ENCODE data around the gene CDR2. TPM values are rescaled to one million over a fixed set of nuclear protein-coding genes. Genes with fewer than 3 reads are reported as not detected.

CDR2 gene
- total and polyA plus RNA-seq, 2 of the 13 experiments (the other 11 are each of a cell fraction or from before 2014, with no cell fraction given), result 59.0 to 78.9 TPM

DNA sequence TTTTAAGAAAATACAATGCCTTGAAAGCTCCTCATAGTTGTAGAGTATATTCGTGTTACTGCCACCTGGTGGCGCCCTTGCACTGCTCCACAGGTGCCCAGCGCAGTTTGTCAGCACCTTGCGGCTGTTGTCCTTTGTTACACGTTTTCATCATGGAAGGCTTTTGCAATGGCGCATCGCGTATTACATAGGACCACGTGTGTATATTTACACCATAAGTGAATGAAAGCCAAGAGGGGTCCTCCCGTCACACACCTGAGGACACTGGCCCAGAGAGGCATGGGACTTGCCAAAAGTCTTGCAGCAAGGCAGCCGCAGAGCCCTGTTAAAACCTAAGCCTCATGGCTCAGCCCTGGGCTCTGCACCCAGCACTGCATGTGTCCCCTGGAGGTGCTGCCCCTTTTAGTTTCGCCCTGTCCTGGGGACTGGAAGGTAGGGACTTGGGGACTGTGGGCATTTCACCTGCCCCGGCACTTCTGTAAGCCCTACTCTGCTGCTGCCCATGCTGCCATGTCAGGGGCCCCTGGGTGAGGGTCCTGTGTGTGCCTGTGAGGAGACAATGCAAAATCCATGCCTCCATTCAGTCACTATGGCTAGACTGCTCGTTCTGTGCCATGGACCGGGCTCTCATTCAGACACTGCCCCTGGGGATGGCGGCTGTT lies 52.9 kb downstream of the CDR2 start (continued):
- TF ChIP-seq, protein P1, sequence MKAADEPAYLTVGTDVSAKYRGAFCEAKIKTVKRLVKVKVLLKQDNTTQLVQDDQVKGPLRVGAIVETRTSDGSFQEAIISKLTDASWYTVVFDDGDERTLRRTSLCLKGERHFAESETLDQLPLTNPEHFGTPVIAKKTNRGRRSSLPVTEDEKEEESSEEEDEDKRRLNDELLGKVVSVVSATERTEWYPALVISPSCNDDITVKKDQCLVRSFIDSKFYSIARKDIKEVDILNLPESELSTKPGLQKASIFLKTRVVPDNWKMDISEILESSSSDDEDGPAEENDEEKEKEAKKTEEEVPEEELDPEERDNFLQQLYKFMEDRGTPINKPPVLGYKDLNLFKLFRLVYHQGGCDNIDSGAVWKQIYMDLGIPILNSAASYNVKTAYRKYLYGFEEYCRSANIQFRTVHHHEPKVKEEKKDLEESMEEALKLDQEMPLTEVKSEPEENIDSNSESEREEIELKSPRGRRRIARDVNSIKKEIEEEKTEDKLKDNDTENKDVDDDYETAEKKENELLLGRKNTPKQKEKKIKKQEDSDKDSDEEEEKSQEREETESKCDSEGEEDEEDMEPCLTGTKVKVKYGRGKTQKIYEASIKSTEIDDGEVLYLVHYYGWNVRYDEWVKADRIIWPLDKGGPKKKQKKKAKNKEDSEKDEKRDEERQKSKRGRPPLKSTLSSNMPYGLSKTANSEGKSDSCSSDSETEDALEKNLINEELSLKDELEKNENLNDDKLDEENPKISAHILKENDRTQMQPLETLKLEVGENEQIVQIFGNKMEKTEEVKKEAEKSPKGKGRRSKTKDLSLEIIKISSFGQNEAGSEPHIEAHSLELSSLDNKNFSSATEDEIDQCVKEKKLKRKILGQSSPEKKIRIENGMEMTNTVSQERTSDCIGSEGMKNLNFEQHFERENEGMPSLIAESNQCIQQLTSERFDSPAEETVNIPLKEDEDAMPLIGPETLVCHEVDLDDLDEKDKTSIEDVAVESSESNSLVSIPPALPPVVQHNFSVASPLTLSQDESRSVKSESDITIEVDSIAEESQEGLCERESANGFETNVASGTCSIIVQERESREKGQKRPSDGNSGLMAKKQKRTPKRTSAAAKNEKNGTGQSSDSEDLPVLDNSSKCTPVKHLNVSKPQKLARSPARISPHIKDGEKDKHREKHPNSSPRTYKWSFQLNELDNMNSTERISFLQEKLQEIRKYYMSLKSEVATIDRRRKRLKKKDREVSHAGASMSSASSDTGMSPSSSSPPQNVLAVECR (CRISPR knock-in tag; IDR thresholded peaks at IDR 0.05; ENCODE audit: borderline replicate concordance), result 0 out of 2 replicates have a peak, but pooled peaks have one; percentile 19
- TF ChIP-seq MLX (CRISPR knock-in tag; IDR thresholded peaks at IDR 0.05) (no peak), NPAS2 (CRISPR knock-in tag; IDR thresholded peaks at IDR 0.05; ENCODE audit: borderline replicate concordance) (0 out of 2 replicates have a peak, but pooled peaks have one; percentile 35), THAP11 (CRISPR knock-in tag; IDR thresholded peaks at IDR 0.05) (0 out of 2 replicates have a peak, but pooled peaks have one; percentile 21), MEIS2 (CRISPR knock-in tag; IDR thresholded peaks at IDR 0.05) (0 out of 2 replicates have a peak, but pooled peaks have one; percentile 18), ZHX1 (CRISPR knock-in tag; IDR thresholded peaks at IDR 0.05; ENCODE audit: low read depth) (peak; percentile 38; the same call in 1 of the 2 replicates), NFATC3 (CRISPR knock-in tag; IDR thresholded peaks at IDR 0.05) (no peak), ELF3 (CRISPR knock-in tag; IDR thresholded peaks at IDR 0.05) (peak; percentile 24; the same call in 1 of the 2 replicates), ZNF331 (CRISPR knock-in tag; IDR thresholded peaks at IDR 0.05) (peak; percentile 34; the same call in 1 of the 2 replicates), NR2F2 (IDR thresholded peaks at IDR 0.05; ENCODE audit: borderline replicate concordance, low read depth) (no peak), PITX1 (CRISPR knock-in tag; IDR thresholded peaks at IDR 0.05) (no peak), HES4 (CRISPR knock-in tag; IDR thresholded peaks at IDR 0.05; ENCODE audit: borderline replicate concordance) (no peak), RXRB (CRISPR knock-in tag; IDR thresholded peaks at IDR 0.05; ENCODE audit: borderline replicate concordance) (peak; percentile 12; the same call in 1 of the 2 replicates), ZNF879 (CRISPR knock-in tag; IDR thresholded peaks at IDR 0.05) (no peak), ZNF530 (CRISPR knock-in tag; IDR thresholded peaks at IDR 0.05; ENCODE audit: low read depth) (no peak), ESRRA (CRISPR knock-in tag; IDR thresholded peaks at IDR 0.05; ENCODE audit: low read depth) (no peak), EHMT2 (IDR thresholded peaks at IDR 0.05; ENCODE audit: borderline replicate concordance, low read depth, low read length) (no peak), ZNF124 (CRISPR knock-in tag; IDR thresholded peaks at IDR 0.05) (0 out of 2 replicates have a peak, but pooled peaks have one; percentile 57)
- TF ChIP-seq, protein P2, sequence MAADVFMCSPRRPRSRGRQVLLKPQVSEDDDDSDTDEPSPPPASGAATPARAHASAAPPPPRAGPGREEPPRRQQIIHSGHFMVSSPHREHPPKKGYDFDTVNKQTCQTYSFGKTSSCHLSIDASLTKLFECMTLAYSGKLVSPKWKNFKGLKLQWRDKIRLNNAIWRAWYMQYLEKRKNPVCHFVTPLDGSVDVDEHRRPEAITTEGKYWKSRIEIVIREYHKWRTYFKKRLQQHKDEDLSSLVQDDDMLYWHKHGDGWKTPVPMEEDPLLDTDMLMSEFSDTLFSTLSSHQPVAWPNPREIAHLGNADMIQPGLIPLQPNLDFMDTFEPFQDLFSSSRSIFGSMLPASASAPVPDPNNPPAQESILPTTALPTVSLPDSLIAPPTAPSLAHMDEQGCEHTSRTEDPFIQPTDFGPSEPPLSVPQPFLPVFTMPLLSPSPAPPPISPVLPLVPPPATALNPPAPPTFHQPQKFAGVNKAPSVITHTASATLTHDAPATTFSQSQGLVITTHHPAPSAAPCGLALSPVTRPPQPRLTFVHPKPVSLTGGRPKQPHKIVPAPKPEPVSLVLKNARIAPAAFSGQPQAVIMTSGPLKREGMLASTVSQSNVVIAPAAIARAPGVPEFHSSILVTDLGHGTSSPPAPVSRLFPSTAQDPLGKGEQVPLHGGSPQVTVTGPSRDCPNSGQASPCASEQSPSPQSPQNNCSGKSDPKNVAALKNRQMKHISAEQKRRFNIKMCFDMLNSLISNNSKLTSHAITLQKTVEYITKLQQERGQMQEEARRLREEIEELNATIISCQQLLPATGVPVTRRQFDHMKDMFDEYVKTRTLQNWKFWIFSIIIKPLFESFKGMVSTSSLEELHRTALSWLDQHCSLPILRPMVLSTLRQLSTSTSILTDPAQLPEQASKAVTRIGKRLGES (CRISPR knock-in tag; IDR thresholded peaks at IDR 0.05; ENCODE audit: borderline replicate concordance), result no peak

Data from HepG2 (cell line).